HepG2 (cell line): ENCODE data around the gene HINT2. TPM values are rescaled to one million over a fixed set of nuclear protein-coding genes. Genes with fewer than 3 reads are reported as not detected.

Experiments
- CREB1 ChIP-seq, 2 experiments: fragments of 450-650 bp in 1 of 2; IDR thresholded peaks; 2 replicates each; pipeline ENCODE4 v1.6.1; 2016 to 2017; ENCODE audit warnings: control low read depth in 1 of 2, mild to moderate bottlenecking in 1 of 2, missing compliant biosample characterization in 1 of 2, missing genetic modification characterization in 1 of 2
- EEA1 ChIP-seq: sonication (generic); formaldehyde crosslinking; IDR thresholded peaks from 2 replicates; pipeline ENCODE4 v1.5.1; 2020; ENCODE audit warnings: mild to moderate bottlenecking, missing genetic modification reagents, borderline replicate concordance
- ETV6 ChIP-seq: sonication (generic); formaldehyde crosslinking; conservative IDR thresholded peaks from 2 replicates; pipeline ENCODE4 v1.4.0; 2020; ENCODE audit warnings: missing genetic modification reagents
- FLYWCH1 ChIP-seq: sonication (generic); formaldehyde crosslinking; IDR thresholded peaks from 2 replicates; pipeline ENCODE4 v1.8.1; 2023; ENCODE audit warnings: mild to moderate bottlenecking, missing genetic modification reagents
- KAT7 ChIP-seq: IDR thresholded peaks from 2 replicates; pipeline ENCODE4 v1.6.1; 2018; ENCODE audit warnings: borderline replicate concordance, missing compliant biosample characterization
- KAT8 ChIP-seq: IDR thresholded peaks from 2 replicates; pipeline ENCODE4 v1.6.1; 2016; ENCODE audit warnings: missing genetic modification reagents, missing compliant biosample characterization
- KDM5A ChIP-seq: fragments of 200-600 bp; sonication (generic); IDR thresholded peaks from 2 replicates; pipeline ENCODE4 v1.7.0; 2018; ENCODE audit warnings: antibody characterized with exemption, mild to moderate bottlenecking, low read length, borderline replicate concordance
- NFIC ChIP-seq: IDR thresholded peaks from 2 replicates; pipeline ENCODE4 v1.6.1; 2012; ENCODE audit warnings: mild to moderate bottlenecking, low read length, inconsistent platforms
- NR3C1 ChIP-seq: sonication (generic); formaldehyde crosslinking; IDR thresholded peaks from 2 replicates; pipeline ENCODE4 v1.4.0; 2020; ENCODE audit warnings: missing genetic modification reagents
- PHF8 ChIP-seq: sonication (generic); formaldehyde crosslinking; IDR thresholded peaks from 2 replicates; pipeline ENCODE4 v1.5.0; 2020; ENCODE audit warnings: missing genetic modification reagents
- RBM22 ChIP-seq: fragments of 200-400 bp; formaldehyde crosslinking; optimal IDR thresholded peaks from 2 replicates; pipeline ENCODE3; 2017; ENCODE audit warnings: mild to moderate bottlenecking, low read length, moderate library complexity
- TAF1 ChIP-seq: sonication (generic); formaldehyde crosslinking; IDR thresholded peaks from 2 replicates; pipeline ENCODE4 v1.4.0; 2020; ENCODE audit warnings: missing genetic modification reagents
- TEAD3 ChIP-seq: optimal IDR thresholded peaks from 2 replicates; pipeline ENCODE3; 2016; ENCODE audit warnings: borderline replicate concordance
- TRIM24 ChIP-seq: sonication (generic); formaldehyde crosslinking; IDR thresholded peaks from 2 replicates; pipeline ENCODE4 v1.8.0; 2022; ENCODE audit warnings: mild to moderate bottlenecking, missing genetic modification reagents
- ZFAT ChIP-seq: sonication (generic); formaldehyde crosslinking; conservative IDR thresholded peaks from 2 replicates; pipeline ENCODE4 v1.8.1; 2023; ENCODE audit warnings: missing genetic modification reagents, inconsistent platforms
- ZNF160 ChIP-seq: sonication (generic); formaldehyde crosslinking; IDR thresholded peaks from 2 replicates; pipeline ENCODE4 v1.8.0; 2022; ENCODE audit warnings: mild to moderate bottlenecking, inconsistent platforms, missing genetic modification reagents
- ZNF256 ChIP-seq: sonication (generic); formaldehyde crosslinking; conservative IDR thresholded peaks from 2 replicates; pipeline ENCODE4 v1.4.0; 2020; ENCODE audit warnings: missing genetic modification reagents
- ZNF660 ChIP-seq: sonication (generic); formaldehyde crosslinking; IDR thresholded peaks from 2 replicates; pipeline ENCODE4 v1.5.1; 2020; ENCODE audit warnings: mild to moderate bottlenecking, low read depth, missing genetic modification reagents, borderline replicate concordance
- ZNF773 ChIP-seq: sonication (generic); formaldehyde crosslinking; IDR thresholded peaks from 2 replicates; pipeline ENCODE4 v1.4.0; 2020; ENCODE audit warnings: missing genetic modification reagents, borderline replicate concordance
- ZNF777 ChIP-seq: sonication (generic); formaldehyde crosslinking; IDR thresholded peaks from 2 replicates; pipeline ENCODE4 v1.4.0; 2020; ENCODE audit warnings: missing genetic modification reagents
- ZSCAN9 ChIP-seq: IDR thresholded peaks from 2 replicates; pipeline ENCODE4 v1.6.1; 2016; ENCODE audit warnings: borderline replicate concordance
- polyA plus RNA-seq, 8 experiments: library from polyadenylated mRNA; depleted of rRNA in 3 of 8; stranded (reverse) in 7 of 8; unstranded in 1 of 8; fragments of >200 nt; fragmentation: Illumina TruSeq in 4 of 8; extraction: Trizol in 4 of 8; gene quantifications; 2 replicates each; pipeline versions ENCODE4 v1.2.1 to v1.2.3, GENCODE V29; 2011 to 2016; ENCODE audit warnings: low read depth in 4 of 8, missing spikeins in 1 of 8, mixed read lengths in 1 of 8; ENCODE audit not compliant: insufficient read depth in 1 of 8
- total RNA-seq, 5 experiments: library from RNA; depleted of rRNA; stranded (reverse); fragments of >200 nt; fragmentation: Illumina TruSeq; extraction: Trizol; gene quantifications; 2 replicates each; pipeline ENCODE4 v1.2.3, GENCODE V29; 2016; ENCODE audit warnings: low read depth in 1 of 5
- TF ChIP-seq, protein P1 (sequence below): sonication (generic); formaldehyde crosslinking; IDR thresholded peaks from 2 replicates; pipeline ENCODE4 v1.4.0; 2020; ENCODE audit warnings: mild to moderate bottlenecking, missing genetic modification reagents
- TF ChIP-seq, protein P2 (sequence below): sonication (generic); formaldehyde crosslinking; IDR thresholded peaks from 2 replicates; pipeline ENCODE4 v1.5.1; 2020; ENCODE audit warnings: mild to moderate bottlenecking, moderate library complexity, missing genetic modification reagents
- TF ChIP-seq, protein P3 (sequence below): sonication (generic); formaldehyde crosslinking; IDR thresholded peaks from 2 replicates; pipeline ENCODE4 v1.5.0; 2020; ENCODE audit warnings: mild to moderate bottlenecking, missing genetic modification reagents

The HINT2 gene
- total and polyA plus RNA-seq, 2 of the 13 experiments (the other 11 are each of a cell fraction or from before 2014, with no cell fraction given) = 37.9 to 56.2 TPM

DNA sequence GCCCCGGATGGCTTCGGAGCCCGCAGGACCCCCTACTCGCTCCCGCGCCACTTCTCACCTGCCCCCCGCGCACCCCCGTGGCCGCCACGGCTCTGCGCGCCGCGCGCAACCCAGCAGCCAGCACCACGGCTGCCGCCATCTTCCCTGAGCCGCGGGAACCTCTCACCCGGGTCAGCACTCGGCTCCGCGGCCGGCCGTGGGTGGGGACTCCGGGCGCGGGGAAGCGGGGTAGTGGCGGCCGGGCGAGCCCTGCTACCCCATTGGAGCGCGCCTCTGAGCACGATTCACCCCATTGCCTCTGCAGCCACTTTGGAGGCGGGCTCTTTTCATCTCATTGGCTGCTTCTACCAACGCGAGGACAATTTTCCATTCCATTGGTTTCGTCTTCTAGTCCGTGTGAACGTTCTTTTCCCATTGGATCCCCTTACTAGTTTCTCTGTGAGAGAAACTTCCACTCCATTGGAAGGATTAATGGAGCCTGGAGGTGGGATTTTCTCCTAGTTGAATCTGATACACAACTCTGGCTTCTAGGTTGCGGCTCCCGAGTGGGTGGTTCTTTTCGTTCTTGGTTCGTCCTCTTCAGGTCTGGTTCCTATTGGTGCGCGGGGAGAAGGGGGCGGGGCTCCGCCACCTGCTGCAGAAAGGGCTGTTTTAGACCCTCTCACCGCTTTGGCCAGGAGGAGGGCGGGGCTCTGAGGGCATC, at the start of gene HINT2 (continued):
- TF ChIP-seq KAT7 (CRISPR knock-in tag) (0 out of 2 replicates have a peak, but pooled peaks have one; percentile 74), CREB1 (IDR thresholded peaks at IDR 0.05) (peak; percentile 69), CREB1 (CRISPR knock-in tag; IDR thresholded peaks at IDR 0.05) (peak; percentile 80), RBM22 (no peak), ZNF256 (CRISPR knock-in tag) (0 out of 2 replicates have a peak, but pooled peaks have one; percentile 31), FLYWCH1 (CRISPR knock-in tag) (peak; percentile 55; the same call in 1 of the 2 replicates), TAF1 (CRISPR knock-in tag) (peak; percentile 92), KAT8 (CRISPR knock-in tag) (peak; percentile 11; the same call in 1 of the 2 replicates), ZNF773 (CRISPR knock-in tag) (0 out of 2 replicates have a peak, but pooled peaks have one; percentile 19), ETV6 (CRISPR knock-in tag) (peak; percentile 73; the same call in 1 of the 2 replicates), TEAD3 (peak; percentile 17), EEA1 (CRISPR knock-in tag) (0 out of 2 replicates have a peak, but pooled peaks have one; percentile 71), ZNF660 (CRISPR knock-in tag) (no peak), PHF8 (CRISPR knock-in tag) (peak; percentile 74), ZNF777 (CRISPR knock-in tag) (peak; percentile 1; the same call in 1 of the 2 replicates), NR3C1 (CRISPR knock-in tag) (no peak), ZNF160 (CRISPR knock-in tag) (peak; percentile 54; the same call in 1 of the 2 replicates), TRIM24 (no peak), ZFAT (CRISPR knock-in tag) (peak; percentile 86), NFIC (no peak), ZSCAN9 (CRISPR knock-in tag) (peak; percentile 1; the same call in 1 of the 2 replicates), KDM5A (peak; percentile 59; the same call in 1 of the 2 replicates)
- TF ChIP-seq, protein P1, sequence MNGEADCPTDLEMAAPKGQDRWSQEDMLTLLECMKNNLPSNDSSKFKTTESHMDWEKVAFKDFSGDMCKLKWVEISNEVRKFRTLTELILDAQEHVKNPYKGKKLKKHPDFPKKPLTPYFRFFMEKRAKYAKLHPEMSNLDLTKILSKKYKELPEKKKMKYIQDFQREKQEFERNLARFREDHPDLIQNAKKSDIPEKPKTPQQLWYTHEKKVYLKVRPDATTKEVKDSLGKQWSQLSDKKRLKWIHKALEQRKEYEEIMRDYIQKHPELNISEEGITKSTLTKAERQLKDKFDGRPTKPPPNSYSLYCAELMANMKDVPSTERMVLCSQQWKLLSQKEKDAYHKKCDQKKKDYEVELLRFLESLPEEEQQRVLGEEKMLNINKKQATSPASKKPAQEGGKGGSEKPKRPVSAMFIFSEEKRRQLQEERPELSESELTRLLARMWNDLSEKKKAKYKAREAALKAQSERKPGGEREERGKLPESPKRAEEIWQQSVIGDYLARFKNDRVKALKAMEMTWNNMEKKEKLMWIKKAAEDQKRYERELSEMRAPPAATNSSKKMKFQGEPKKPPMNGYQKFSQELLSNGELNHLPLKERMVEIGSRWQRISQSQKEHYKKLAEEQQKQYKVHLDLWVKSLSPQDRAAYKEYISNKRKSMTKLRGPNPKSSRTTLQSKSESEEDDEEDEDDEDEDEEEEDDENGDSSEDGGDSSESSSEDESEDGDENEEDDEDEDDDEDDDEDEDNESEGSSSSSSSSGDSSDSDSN (CRISPR knock-in tag) = peak; percentile 81
- TF ChIP-seq, protein P2, sequence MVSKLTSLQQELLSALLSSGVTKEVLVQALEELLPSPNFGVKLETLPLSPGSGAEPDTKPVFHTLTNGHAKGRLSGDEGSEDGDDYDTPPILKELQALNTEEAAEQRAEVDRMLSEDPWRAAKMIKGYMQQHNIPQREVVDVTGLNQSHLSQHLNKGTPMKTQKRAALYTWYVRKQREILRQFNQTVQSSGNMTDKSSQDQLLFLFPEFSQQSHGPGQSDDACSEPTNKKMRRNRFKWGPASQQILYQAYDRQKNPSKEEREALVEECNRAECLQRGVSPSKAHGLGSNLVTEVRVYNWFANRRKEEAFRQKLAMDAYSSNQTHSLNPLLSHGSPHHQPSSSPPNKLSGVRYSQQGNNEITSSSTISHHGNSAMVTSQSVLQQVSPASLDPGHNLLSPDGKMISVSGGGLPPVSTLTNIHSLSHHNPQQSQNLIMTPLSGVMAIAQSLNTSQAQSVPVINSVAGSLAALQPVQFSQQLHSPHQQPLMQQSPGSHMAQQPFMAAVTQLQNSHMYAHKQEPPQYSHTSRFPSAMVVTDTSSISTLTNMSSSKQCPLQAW (CRISPR knock-in tag) = peak; percentile 25; the same call in 1 of the 2 replicates
- TF ChIP-seq, protein P3, sequence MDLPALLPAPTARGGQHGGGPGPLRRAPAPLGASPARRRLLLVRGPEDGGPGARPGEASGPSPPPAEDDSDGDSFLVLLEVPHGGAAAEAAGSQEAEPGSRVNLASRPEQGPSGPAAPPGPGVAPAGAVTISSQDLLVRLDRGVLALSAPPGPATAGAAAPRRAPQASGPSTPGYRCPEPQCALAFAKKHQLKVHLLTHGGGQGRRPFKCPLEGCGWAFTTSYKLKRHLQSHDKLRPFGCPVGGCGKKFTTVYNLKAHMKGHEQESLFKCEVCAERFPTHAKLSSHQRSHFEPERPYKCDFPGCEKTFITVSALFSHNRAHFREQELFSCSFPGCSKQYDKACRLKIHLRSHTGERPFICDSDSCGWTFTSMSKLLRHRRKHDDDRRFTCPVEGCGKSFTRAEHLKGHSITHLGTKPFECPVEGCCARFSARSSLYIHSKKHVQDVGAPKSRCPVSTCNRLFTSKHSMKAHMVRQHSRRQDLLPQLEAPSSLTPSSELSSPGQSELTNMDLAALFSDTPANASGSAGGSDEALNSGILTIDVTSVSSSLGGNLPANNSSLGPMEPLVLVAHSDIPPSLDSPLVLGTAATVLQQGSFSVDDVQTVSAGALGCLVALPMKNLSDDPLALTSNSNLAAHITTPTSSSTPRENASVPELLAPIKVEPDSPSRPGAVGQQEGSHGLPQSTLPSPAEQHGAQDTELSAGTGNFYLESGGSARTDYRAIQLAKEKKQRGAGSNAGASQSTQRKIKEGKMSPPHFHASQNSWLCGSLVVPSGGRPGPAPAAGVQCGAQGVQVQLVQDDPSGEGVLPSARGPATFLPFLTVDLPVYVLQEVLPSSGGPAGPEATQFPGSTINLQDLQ = 0 out of 2 replicates have a peak, but pooled peaks have one; percentile 33
